ENCODE results near the gene RPS6KC1. TPM values are rescaled to one million over a fixed set of nuclear protein-coding genes. Genes with fewer than 3 reads are reported as not detected.

Gene RPS6KC1
- total RNA-seq, 2 experiments from 2014 or later = 9.4 to 10.7 TPM

GRCh38 chr1:213268221-213268620, 217.2 kb downstream of the RPS6KC1 start:
- no peaks in the 10 kb centered on the region for H3K79me2 ChIP-seq (ENCODE audit: insufficient read depth, low read depth, low read length)
- no TSS peak for BruUV-seq (replicated peaks)
- H4K20me1 ChIP-seq (ENCODE audit: insufficient read depth, low read length) = no peaks in the 10 kb centered on the region
- H3K9me3 ChIP-seq (ENCODE audit: low read length) = no peaks in the 10 kb centered on the region
- no peaks in the 10 kb centered on the region for H3K36me3 ChIP-seq (ENCODE audit: insufficient read depth, low read length)
- H3K4me2 ChIP-seq (ENCODE audit: low read length) = no peak overlapping the region
- TF ChIP-seq CTCF (conservative IDR thresholded peaks at IDR 0.05; ENCODE audit: low read length) (no peak), EZH2phosphoT487 (IDR thresholded peaks at IDR 0.05; ENCODE audit: borderline replicate concordance, low read depth, low read length) (no peak)
- H3K27ac ChIP-seq (ENCODE audit: low read depth, low read length, poor library complexity, severe bottlenecking) = no peak overlapping the region
- DNase-seq (ENCODE audit: low spot score) = no peak
- no peaks in the 10 kb centered on the region for H3K9me2 ChIP-seq (ENCODE audit: insufficient read depth, low read length)
- no peaks in the 10 kb centered on the region for H3K4me1 ChIP-seq (ENCODE audit: insufficient read depth, low read length, poor library complexity, severe bottlenecking)
- no peak overlapping the region for H3K4me3 ChIP-seq (ENCODE audit: low read depth, low read length, poor library complexity, severe bottlenecking)
- intact Hi-C loops (cut with micrococcal nuclease; ENCODE audit: unreplicated experiment) = no loop called here
- ChIA-PET POLR2A (no interaction called here), CTCF (ENCODE audit: unreplicated experiment) (no interaction called here)
- H2AFZ ChIP-seq (ENCODE audit: low read length) = no peak overlapping the region

GRCh38 chr1:213269829-213270228, 218.8 kb downstream of the RPS6KC1 start:
- no TSS peak for BruUV-seq (replicated peaks)
- Histone ChIP-seq H3K4me3 (ENCODE audit: low read depth, low read length, poor library complexity, severe bottlenecking) (no peak overlapping the region), H3K4me2 (ENCODE audit: low read length) (no peak overlapping the region), H3K79me2 (ENCODE audit: insufficient read depth, low read depth, low read length) (no peaks in the 10 kb centered on the region), H3K4me1 (ENCODE audit: insufficient read depth, low read length, poor library complexity, severe bottlenecking) (no peaks in the 10 kb centered on the region), H4K20me1 (ENCODE audit: insufficient read depth, low read length) (no peaks in the 10 kb centered on the region), H3K36me3 (ENCODE audit: insufficient read depth, low read length) (no peaks in the 10 kb centered on the region), H3K9me2 (ENCODE audit: insufficient read depth, low read length) (no peaks in the 10 kb centered on the region), H3K9me3 (ENCODE audit: low read length) (no peaks in the 10 kb centered on the region), H2AFZ (ENCODE audit: low read length) (no peak overlapping the region), H3K27ac (ENCODE audit: low read depth, low read length, poor library complexity, severe bottlenecking) (no peak overlapping the region)
- no peak for DNase-seq (ENCODE audit: low spot score)
- no peak for TF ChIP-seq CTCF (conservative IDR thresholded peaks at IDR 0.05; ENCODE audit: low read length)
- no peak for TF ChIP-seq EZH2phosphoT487 (IDR thresholded peaks at IDR 0.05; ENCODE audit: borderline replicate concordance, low read depth, low read length)
- CTCF ChIA-PET (ENCODE audit: unreplicated experiment) = no interaction called here
- POLR2A ChIA-PET = no interaction called here
- intact Hi-C loops (cut with micrococcal nuclease; ENCODE audit: unreplicated experiment) = no loop called here

- no peak for DNase-seq (ENCODE audit: low spot score)
- BruUV-seq (replicated peaks) = no TSS peak
- no peak for TF ChIP-seq CTCF (conservative IDR thresholded peaks at IDR 0.05; ENCODE audit: low read length)
- TF ChIP-seq EZH2phosphoT487 (IDR thresholded peaks at IDR 0.05; ENCODE audit: borderline replicate concordance, low read depth, low read length) = no peak
- Histone ChIP-seq H3K4me3 (ENCODE audit: low read depth, low read length, poor library complexity, severe bottlenecking) (no peak overlapping the region), H3K79me2 (ENCODE audit: insufficient read depth, low read depth, low read length) (no peaks in the 10 kb centered on the region), H4K20me1 (ENCODE audit: insufficient read depth, low read length) (no peaks in the 10 kb centered on the region), H3K27ac (ENCODE audit: low read depth, low read length, poor library complexity, severe bottlenecking) (no peak overlapping the region), H3K9me2 (ENCODE audit: insufficient read depth, low read length) (no peaks in the 10 kb centered on the region), H3K36me3 (ENCODE audit: insufficient read depth, low read length) (no peaks in the 10 kb centered on the region), H3K4me1 (ENCODE audit: insufficient read depth, low read length, poor library complexity, severe bottlenecking) (no peaks in the 10 kb centered on the region), H2AFZ (ENCODE audit: low read length) (no peak overlapping the region), H3K9me3 (ENCODE audit: low read length) (no peaks in the 10 kb centered on the region), H3K4me2 (ENCODE audit: low read length) (no peak overlapping the region)
- ChIA-PET CTCF (ENCODE audit: unreplicated experiment) (no interaction called here), POLR2A (interaction anchor here (0.6 to 1.0 kb wide), 2 partner anchors 9 to 41 kb away, joined by 3 to 4 read pairs; no protein-coding TSS in a partner anchor)
- intact Hi-C loops (cut with micrococcal nuclease; ENCODE audit: unreplicated experiment) = no loop called here
Observed at GRCh38 chr1:213273546-213273945, 222.5 kb downstream of the RPS6KC1 start.
